Measurements from ENCODE around the gene TRIM44.

Gene TRIM44

GRCh38 chr11:35717043-35717442 is 54.5 kb downstream of the TRIM44 start:
- Histone ChIP-seq H2BK12ac (ENCODE audit: low read length) (no peak overlapping the region), H3K4me3 (ENCODE audit: low read depth, low read length) (no peak overlapping the region), H3K36me3 (ENCODE audit: control insufficient read depth in 1 of 2, insufficient read depth in 2 of 2, low read length in 2 of 2) (no peaks in the 10 kb centered on the region), H3K4me1 (ENCODE audit: control insufficient read depth in 1 of 2, insufficient read depth in 2 of 2, low read length in 2 of 2) (peaks cover 3 to 4% of the 10 kb centered on the region in 2 experiments), H2BK120ac (ENCODE audit: insufficient read depth, low read length, poor library complexity) (no peak overlapping the region), H3K9ac (ENCODE audit: low read length) (no peak overlapping the region), H2AK5ac (ENCODE audit: low read length) (no peak overlapping the region), H3K14ac (ENCODE audit: low read length) (no peak overlapping the region), H2BK5ac (ENCODE audit: low read depth, low read length, poor library complexity) (no peak overlapping the region), H3K79me2 (ENCODE audit: control insufficient read depth, insufficient read depth, low read length, poor library complexity) (no peaks in the 10 kb centered on the region), H4K91ac (ENCODE audit: low read depth, low read length) (no peak overlapping the region), H3K4ac (ENCODE audit: low read depth, low read length) (no peak overlapping the region), H4K12ac (ENCODE audit: low read depth, low read length) (no peak overlapping the region), H3K23ac (ENCODE audit: low read length) (no peak overlapping the region), H3K79me1 (ENCODE audit: low read length) (no peaks in the 10 kb centered on the region), H3K27me3 (ENCODE audit: insufficient read depth, low read length) (no peaks in the 10 kb centered on the region), H3K9me3 (ENCODE audit: insufficient read depth, low read depth, low read length) (no peaks in the 10 kb centered on the region), H3K18ac (ENCODE audit: low read length) (no peak overlapping the region), H3K27ac (ENCODE audit: low read depth, low read length) (no peak overlapping the region), H2AFZ (ENCODE audit: insufficient read depth, low read length, poor library complexity) (no peak overlapping the region), H4K8ac (ENCODE audit: low read depth, low read length) (no peak overlapping the region), H3K4me2 (ENCODE audit: low read length) (no peak overlapping the region)
- WGBS (ENCODE audit: extremely low coverage, insufficient coverage, insufficient read length), result no CpG with 5 or more reads among the region's 2 CpGs
- DNase-seq, result no peak

GRCh38 chr11:35717520-35717919 is 54.9 kb downstream of the TRIM44 start:
- no CpG with 5 or more reads among the region's 2 CpGs for WGBS (ENCODE audit: extremely low coverage, insufficient coverage, insufficient read length)
- no peaks in the 10 kb centered on the region for H3K9me3 ChIP-seq (ENCODE audit: insufficient read depth, low read depth, low read length)

GRCh38 chr11:35721651-35722282 is 59.2 kb downstream of the TRIM44 start:
- no peak overlapping the region for H3K14ac ChIP-seq (ENCODE audit: low read length)
- no peak overlapping the region for H3K9ac ChIP-seq (ENCODE audit: low read length)
- no peak overlapping the region for H3K23ac ChIP-seq (ENCODE audit: low read length)
- H3K18ac ChIP-seq (ENCODE audit: low read length), result no peak overlapping the region
- DNase-seq, result peak; percentile 7 to 64
- no peaks in the 10 kb centered on the region for H3K9me3 ChIP-seq (ENCODE audit: insufficient read depth, low read depth, low read length)
- H3K4me2 ChIP-seq (ENCODE audit: low read length), result no peak overlapping the region
- no peak overlapping the region for H2BK5ac ChIP-seq (ENCODE audit: low read depth, low read length, poor library complexity)
- no peaks in the 10 kb centered on the region for H3K79me2 ChIP-seq (ENCODE audit: control insufficient read depth, insufficient read depth, low read length, poor library complexity)
- H2AFZ ChIP-seq (ENCODE audit: insufficient read depth, low read length, poor library complexity), result no peak overlapping the region
- H2AK5ac ChIP-seq (ENCODE audit: low read length), result no peak overlapping the region
- H3K4ac ChIP-seq (ENCODE audit: low read depth, low read length), result no peak overlapping the region
- no peaks in the 10 kb centered on the region for H3K27me3 ChIP-seq (ENCODE audit: insufficient read depth, low read length)
- WGBS (ENCODE audit: extremely low coverage, insufficient coverage, insufficient read length), result no CpG with 5 or more reads among the region's 2 CpGs
- no peak overlapping the region for H3K4me3 ChIP-seq (ENCODE audit: low read depth, low read length)
- peaks cover 3 to 4% of the 10 kb centered on the region in 2 experiments for H3K4me1 ChIP-seq (ENCODE audit: control insufficient read depth in 1 of 2, insufficient read depth in 2 of 2, low read length in 2 of 2)
- peaks cover 0 to 2% of the 10 kb centered on the region in 2 experiments for H3K36me3 ChIP-seq (ENCODE audit: control insufficient read depth in 1 of 2, insufficient read depth in 2 of 2, low read length in 2 of 2)
- H3K27ac ChIP-seq (ENCODE audit: low read depth, low read length), result peak overlapping the region; percentile 34
- no peak overlapping the region for H4K91ac ChIP-seq (ENCODE audit: low read depth, low read length)
- H2BK12ac ChIP-seq (ENCODE audit: low read length), result no peak overlapping the region
- H4K8ac ChIP-seq (ENCODE audit: low read depth, low read length), result no peak overlapping the region
- H2BK120ac ChIP-seq (ENCODE audit: insufficient read depth, low read length, poor library complexity), result no peak overlapping the region
- no peak overlapping the region for H4K12ac ChIP-seq (ENCODE audit: low read depth, low read length)
- H3K79me1 ChIP-seq (ENCODE audit: low read length), result no peaks in the 10 kb centered on the region

More at GRCh38 chr11:35717520-35717919, 54.9 kb downstream of the TRIM44 start:
- Histone ChIP-seq H3K14ac (ENCODE audit: low read length) (no peak overlapping the region), H4K8ac (ENCODE audit: low read depth, low read length) (no peak overlapping the region), H3K4me3 (ENCODE audit: low read depth, low read length) (no peak overlapping the region), H2BK5ac (ENCODE audit: low read depth, low read length, poor library complexity) (no peak overlapping the region), H2BK120ac (ENCODE audit: insufficient read depth, low read length, poor library complexity) (no peak overlapping the region), H2BK12ac (ENCODE audit: low read length) (no peak overlapping the region), H3K9ac (ENCODE audit: low read length) (no peak overlapping the region), H4K12ac (ENCODE audit: low read depth, low read length) (no peak overlapping the region), H3K18ac (ENCODE audit: low read length) (no peak overlapping the region), H3K23ac (ENCODE audit: low read length) (no peak overlapping the region), H3K4me1 (ENCODE audit: control insufficient read depth in 1 of 2, insufficient read depth in 2 of 2, low read length in 2 of 2) (peaks cover 3 to 4% of the 10 kb centered on the region in 2 experiments), H3K4me2 (ENCODE audit: low read length) (no peak overlapping the region), H3K79me2 (ENCODE audit: control insufficient read depth, insufficient read depth, low read length, poor library complexity) (no peaks in the 10 kb centered on the region), H3K4ac (ENCODE audit: low read depth, low read length) (no peak overlapping the region), H2AFZ (ENCODE audit: insufficient read depth, low read length, poor library complexity) (no peak overlapping the region), H3K36me3 (ENCODE audit: control insufficient read depth in 1 of 2, insufficient read depth in 2 of 2, low read length in 2 of 2) (no peaks in the 10 kb centered on the region), H3K27ac (ENCODE audit: low read depth, low read length) (no peak overlapping the region), H4K91ac (ENCODE audit: low read depth, low read length) (no peak overlapping the region), H3K79me1 (ENCODE audit: low read length) (no peaks in the 10 kb centered on the region), H2AK5ac (ENCODE audit: low read length) (no peak overlapping the region), H3K27me3 (ENCODE audit: insufficient read depth, low read length) (no peaks in the 10 kb centered on the region)
- no peak for DNase-seq

- Histone ChIP-seq H3K4me2 (ENCODE audit: low read length) (no peak overlapping the region), H4K8ac (ENCODE audit: low read depth, low read length) (no peak overlapping the region), H3K27me3 (ENCODE audit: insufficient read depth, low read length) (no peaks in the 10 kb centered on the region), H3K27ac (ENCODE audit: low read depth, low read length) (no peak overlapping the region), H3K14ac (ENCODE audit: low read length) (no peak overlapping the region), H3K23ac (ENCODE audit: low read length) (no peak overlapping the region), H3K9me3 (ENCODE audit: insufficient read depth, low read depth, low read length) (no peaks in the 10 kb centered on the region), H3K9ac (ENCODE audit: low read length) (no peak overlapping the region), H3K18ac (ENCODE audit: low read length) (no peak overlapping the region), H2BK12ac (ENCODE audit: low read length) (no peak overlapping the region), H4K12ac (ENCODE audit: low read depth, low read length) (no peak overlapping the region), H3K4ac (ENCODE audit: low read depth, low read length) (no peak overlapping the region), H3K4me3 (ENCODE audit: low read depth, low read length) (no peak overlapping the region), H2AFZ (ENCODE audit: insufficient read depth, low read length, poor library complexity) (no peak overlapping the region), H3K4me1 (ENCODE audit: control insufficient read depth in 1 of 2, insufficient read depth in 2 of 2, low read length in 2 of 2) (peaks cover 3 to 4% of the 10 kb centered on the region in 2 experiments), H3K79me2 (ENCODE audit: control insufficient read depth, insufficient read depth, low read length, poor library complexity) (no peaks in the 10 kb centered on the region), H3K79me1 (ENCODE audit: low read length) (no peaks in the 10 kb centered on the region), H2BK120ac (ENCODE audit: insufficient read depth, low read length, poor library complexity) (no peak overlapping the region), H3K36me3 (ENCODE audit: control insufficient read depth in 1 of 2, insufficient read depth in 2 of 2, low read length in 2 of 2) (peaks cover 2% of the 10 kb centered on the region in 2 experiments), H2AK5ac (ENCODE audit: low read length) (no peak overlapping the region), H4K91ac (ENCODE audit: low read depth, low read length) (no peak overlapping the region), H2BK5ac (ENCODE audit: low read depth, low read length, poor library complexity) (no peak overlapping the region)
- WGBS (ENCODE audit: extremely low coverage, insufficient coverage, insufficient read length), result no CpG with 5 or more reads among the region's 4 CpGs
- peak in 1 of 2 donors; percentile 56 for DNase-seq
Measured at GRCh38 chr11:35722641-35723040, 60.1 kb downstream of the TRIM44 start.
